Stimulated activated CD8-positive, alpha-beta memory T cell treated with anti-CD3 and anti-CD28 coated beads, Interleukin-7, amount 100 ng/mL, for 1 hour (primary cell): ENCODE results near the gene DIAPH3.
"Not testable (repeated sequence)": the region's sequence is repeated elsewhere in the genome, so short reads cannot be mapped to it uniquely, and the experiment has no call there.

Experiments used
- DNase-seq, 2 donors: peaks; one replicate each; pipeline ENCODE4 v3.0.0-alpha.2; 2020; ENCODE audit warnings: low read depth in 2 of 2

The DIAPH3 gene

DNA sequence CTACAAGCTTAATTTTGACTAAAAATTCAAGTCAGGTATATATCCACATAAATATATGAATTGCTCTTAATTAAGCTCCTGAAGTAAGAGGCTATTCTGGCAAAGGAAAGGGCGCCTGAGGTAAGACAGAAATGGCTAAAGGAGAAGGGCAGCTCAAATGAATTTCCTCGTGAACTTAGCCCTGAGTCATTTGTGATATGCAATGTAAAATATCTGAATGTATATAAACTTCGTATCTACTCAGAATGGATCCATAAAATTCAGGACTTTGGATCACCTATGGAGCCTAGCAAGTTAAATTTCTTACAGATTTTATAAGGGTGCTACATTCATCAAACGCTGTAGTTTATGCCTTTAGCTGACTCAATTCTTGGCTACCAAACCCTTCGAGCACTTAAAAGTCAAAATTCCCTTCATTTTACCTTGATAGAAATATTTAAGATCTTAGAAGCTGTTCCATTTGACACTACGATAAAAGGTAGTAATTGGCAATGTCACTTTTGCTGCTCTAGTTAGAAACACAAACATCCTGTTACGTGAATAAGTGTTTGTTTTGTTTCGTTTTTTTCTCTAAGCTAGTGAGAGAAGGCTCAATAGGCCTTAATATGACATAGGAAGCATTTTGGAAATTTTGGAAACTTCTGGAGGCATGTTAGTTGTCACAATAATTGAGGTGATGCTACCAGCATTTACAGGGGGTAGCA is 69.2 kb downstream of the DIAPH3 start:
- DNase-seq, result no peak

DNA sequence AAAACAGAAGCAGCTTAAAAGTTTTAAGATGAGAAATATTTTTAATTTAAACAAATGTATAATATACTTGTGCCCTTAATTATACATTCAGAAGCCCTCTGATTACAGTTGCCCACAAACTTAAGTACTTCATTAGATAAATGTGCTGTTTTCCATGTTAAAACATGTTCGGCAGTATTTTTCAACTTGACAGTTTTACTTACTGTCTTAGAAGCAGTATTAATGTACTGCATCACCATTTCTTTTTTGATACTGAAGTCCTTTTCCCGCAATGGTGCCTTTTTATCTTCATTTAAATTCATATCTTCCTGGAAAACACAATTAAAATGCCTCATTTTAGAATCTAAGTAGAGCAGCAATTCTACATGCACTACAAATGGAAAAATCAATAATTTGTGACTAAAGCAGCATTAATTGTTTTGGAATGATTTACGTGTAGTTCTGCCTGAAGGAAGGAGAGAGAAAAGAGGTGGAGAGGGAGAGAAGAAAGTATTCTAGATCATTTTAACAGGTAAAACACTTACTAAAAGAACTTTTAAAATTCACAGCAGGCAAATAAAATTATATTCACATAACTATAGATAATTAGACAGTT is 70.2 kb downstream of the DIAPH3 start:
- DNase-seq, result no peak

DNA sequence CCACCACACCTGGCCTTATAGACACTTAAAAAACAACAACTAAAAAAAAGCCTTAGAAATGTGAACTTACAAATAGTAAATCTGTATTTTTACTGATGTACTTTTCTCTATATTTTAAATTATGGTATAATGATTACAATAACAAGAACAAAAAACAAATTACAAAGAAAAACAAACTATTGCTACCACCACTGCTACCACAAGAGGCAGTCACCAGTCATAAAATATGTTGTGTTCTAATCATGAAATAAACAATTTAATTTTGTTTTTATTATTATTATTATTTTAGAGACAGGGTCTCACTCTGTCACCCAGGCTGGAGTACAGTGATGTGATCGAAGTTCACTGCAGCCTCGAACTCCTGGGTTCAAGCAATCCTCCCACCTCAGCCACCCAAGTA is 72.2 kb downstream of the DIAPH3 start:
- DNase-seq, result no peak

DNA sequence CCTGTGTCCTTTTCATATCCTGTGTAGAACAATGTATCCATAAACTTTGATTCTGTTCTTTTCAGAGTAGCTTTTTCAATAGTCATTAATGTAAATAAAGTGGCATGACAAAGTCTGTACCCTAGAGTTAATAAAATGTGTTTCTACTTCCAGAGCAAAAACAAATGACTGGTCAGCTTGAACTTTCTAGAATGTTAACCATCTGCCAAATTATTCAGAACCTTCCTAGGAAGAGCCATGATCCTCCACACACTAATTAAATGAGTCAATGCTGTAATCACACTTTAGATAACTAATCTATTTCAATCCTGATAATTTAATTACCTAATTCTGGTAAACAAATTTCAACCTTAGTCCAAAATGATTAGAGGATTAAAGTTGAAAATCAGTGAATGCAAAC is 73.2 kb downstream of the DIAPH3 start:
- no peak for DNase-seq

DNA sequence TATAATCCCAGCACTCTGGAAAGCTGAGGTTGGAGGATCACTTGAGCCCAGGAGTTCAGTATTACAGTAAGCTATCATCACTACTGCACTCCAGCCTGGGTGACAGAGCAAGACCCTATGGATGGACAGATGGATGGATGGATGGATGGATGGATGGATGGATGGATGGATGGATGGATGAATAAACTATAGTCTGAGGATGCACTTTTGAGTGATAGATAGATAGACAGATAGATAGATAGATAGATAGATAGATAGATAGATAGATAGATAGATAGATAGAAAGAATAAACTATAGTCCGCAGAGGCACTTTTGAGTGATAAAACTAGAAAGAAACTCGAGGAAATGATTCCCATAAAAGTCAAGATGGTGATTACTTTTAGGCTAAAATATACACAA is 79.9 kb downstream of the DIAPH3 start:
- DNase-seq, result not testable (repeated sequence)

DNA sequence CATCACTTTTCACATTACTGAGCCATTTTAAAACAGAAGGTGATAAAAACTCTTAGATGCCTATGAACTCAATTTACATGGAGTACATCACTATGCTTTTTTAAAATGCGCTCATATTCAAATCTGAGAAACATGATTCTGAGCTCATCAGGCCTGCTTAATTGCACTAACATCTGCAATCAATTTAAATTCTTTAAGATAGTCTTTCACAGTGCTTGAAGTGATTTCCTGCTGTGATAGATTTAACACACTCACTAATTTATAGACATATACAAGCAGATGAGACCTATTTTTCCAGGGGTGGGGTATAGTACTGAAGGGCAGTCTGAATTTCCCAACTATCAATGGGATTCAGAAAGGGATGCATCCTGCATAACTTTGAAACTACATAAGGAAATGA is 82.9 kb downstream of the DIAPH3 start:
- DNase-seq, result no peak

DNA sequence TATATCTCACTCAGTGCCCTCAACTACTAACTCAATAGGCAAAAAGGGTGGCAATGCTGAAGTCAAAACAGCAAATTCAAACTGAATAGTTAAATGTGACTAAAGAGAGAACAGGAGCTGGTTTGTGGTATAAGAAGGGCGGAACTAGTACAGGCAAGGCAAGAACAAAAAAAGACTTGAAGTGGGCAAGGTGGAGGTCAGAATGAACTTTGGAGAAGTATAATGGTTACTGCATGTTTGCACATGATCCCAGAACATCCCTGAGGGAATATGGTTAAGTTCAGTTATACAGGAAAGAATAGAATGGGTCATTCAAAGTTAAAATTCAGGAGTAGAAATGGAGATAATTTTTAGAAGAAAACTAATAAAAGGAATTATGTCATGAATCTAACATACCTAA is 85.5 kb downstream of the DIAPH3 start:
- DNase-seq, result no peak

DNA sequence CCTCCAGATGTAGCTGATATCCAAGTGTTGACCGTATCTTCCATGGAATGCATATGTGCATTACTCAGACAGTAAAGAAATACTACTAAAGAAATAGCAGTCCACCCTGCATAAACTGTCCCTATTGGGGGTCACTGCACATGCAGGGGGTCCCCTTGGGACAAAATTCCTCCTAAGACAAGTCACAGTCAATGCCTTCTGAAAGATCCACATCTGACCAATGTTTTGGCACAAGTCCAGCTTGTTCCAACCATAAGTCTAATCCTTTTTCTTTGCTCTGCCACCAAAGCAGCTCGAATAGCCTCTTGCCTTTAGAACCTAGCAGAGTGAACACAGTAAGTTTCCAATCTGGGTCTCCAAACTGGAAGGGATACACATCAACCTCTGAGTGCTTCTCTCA is 87.9 kb downstream of the DIAPH3 start:
- DNase-seq, result no peak

DNA sequence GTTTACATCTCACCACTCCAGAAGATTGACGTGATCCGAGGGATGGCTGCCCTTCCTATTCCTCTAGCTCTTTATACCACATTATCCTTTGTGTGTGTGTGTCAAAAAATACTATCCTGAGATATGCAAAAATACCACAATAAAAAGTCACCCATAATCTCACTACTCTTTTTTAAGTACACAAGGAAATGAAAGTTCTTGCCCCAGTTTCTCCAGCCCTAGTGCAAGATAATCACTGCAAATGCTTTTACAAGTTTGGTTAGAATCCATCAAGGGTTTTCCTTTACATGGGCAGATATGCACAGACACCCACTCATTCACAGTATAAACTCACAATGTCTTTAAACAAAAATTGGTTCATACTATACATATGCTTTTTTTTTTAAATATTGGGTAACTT is 89.3 kb downstream of the DIAPH3 start:
- DNase-seq, result no peak

DNA sequence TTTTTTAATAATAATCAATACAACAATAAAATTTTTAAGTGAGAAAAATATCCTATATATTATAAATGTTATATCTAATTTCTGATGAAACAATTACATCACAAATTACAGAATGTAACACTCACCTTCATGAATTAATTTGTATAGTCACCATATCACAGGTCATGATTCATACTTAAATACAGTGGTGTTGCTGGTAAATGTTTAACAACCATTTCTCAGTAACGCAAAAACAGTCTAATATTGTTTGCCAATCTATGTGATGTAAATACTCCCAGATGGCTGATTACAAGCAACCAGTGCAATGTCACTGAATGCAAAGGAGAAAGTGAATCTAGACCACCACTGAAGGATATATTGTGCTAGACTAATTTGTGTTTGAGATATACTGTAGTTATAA is 97.5 kb downstream of the DIAPH3 start:
- no peak for DNase-seq

DNA sequence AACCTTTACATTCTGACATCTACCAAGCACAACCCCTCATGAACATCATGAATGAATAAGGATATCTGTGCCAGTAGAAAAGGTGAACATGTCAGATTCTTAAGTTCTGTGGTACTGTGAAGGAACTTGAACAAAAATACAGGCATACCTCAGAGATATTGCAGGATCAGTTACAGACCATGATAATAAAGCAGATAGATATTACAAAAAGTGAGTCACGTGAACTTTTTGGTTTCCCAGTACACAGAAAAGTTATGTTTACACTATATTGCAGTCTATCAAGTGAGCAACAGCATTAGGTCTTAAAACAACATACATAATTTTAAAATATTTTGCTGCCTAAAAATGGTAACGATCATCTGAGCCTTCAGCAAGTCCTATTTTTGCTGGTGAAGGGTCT is 101.2 kb downstream of the DIAPH3 start:
- DNase-seq, result no peak

DNA sequence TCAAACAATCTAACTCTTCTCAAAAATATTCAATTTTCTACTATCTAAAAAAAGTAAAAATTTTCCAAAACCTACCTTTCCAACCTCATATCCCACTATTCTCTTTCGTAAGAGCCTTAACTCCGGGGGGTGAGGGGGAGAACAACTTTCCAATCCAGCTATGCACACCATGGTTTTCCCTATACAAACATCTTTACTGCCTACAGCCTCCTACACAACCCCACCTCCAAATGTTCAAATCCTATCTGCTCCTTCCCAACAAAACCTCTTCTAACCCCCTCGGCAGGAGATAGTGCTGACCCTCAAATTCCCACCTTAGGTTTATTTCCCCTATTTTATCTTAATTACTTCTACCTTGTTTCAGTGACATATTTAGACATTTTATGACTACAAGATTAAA is 102.0 kb downstream of the DIAPH3 start:
- DNase-seq, result no peak

DNA sequence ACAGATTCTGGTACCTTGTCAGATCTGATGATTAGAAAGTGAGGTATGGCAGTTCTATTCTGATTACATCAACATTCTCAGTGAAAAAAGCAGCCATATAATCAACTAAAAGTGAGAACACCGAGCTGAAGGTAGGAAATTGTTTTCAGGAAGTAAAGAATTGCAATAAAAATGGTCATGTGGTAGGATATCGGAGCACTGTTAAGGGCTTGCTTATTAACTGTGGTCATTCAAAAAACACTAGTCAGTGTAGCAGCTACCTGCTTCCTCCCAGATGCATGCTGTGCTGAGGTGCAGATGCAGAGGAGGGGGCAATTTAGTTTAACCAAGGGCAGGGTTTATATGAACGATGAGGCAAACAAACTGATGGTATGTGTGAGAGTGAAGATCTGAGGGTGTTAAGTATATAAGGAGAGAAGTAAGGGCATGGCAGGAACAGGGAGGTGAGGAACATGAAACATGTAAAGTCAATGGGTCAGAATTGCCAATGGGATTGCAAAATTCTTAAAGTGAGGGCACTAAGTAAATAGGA is 111.9 kb downstream of the DIAPH3 start:
- DNase-seq, result no peak

DNA sequence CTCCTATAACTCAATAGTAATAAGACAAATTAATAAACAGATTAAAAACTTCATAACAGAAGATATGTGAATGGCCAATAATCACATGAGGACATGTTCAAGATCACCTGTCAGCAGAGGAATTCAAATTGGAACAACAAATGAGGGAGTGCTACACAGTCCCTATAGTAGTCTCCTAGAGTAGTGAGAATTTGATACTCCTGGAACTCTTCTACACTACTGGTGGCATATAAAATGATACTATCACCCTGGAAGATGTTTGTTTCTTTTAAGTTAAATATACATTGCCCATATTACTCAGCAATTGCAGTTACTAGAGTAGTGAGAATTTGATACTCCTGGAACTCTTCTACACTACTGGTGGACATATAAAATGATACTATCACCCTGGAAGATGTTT is 115.4 kb downstream of the DIAPH3 start:
- DNase-seq, result not testable (repeated sequence)

DNA sequence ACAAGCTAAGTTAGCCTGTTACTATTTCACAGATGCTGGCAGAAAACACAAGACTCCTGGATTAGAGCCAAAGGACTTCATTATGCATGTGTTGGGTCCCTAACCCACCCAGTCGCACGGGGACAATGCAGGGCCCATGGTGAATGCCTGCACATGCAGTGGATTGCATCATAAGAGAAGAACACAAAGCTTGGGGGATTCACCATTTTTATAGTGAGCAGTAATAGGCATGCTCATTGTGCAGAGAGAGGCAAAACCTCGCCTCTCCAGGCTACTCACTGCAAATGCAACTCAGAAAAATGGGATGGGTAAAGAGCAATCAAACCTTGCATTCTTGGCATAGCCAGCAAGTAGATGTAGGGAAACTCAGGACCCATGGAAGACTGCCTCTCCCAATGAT is 115.8 kb downstream of the DIAPH3 start:
- DNase-seq, result no peak

DNA sequence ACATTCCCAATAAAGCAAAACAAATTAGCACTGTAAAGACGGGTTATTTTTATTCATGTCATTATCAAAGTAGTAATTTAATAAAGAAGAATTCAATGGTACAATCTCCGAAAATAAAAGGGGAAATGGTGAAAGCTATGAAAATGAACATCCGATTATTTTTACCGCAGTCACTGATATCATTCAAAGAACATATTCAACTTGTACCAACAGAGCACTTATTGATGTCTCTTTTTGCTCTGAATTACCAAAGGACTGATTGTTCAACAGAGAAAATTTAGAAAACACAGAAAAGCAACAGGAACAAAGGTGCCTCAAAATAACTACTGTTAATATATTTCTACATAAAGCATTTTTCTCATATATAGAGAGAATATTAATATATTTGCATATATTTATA is 119.4 kb downstream of the DIAPH3 start:
- no peak for DNase-seq

DNA sequence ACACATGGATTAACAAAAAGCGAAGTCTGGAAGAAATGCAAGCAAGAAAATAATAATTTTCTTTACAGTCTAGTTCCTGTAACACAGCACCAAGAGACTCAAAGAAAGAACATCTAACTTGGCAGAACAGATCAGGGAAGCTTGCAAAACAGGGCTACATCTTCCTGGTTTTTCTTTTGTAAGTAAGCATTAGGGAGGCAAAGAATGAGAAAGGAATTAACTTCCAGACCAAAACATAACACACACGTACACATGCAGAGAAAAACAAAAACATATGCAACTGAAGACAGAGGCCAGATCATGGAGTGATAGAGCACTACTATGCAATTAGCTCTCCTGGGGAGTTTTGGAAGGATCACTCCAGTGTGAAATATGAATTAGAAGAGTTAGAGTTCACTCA is 120.5 kb downstream of the DIAPH3 start:
- no peak for DNase-seq

DNA sequence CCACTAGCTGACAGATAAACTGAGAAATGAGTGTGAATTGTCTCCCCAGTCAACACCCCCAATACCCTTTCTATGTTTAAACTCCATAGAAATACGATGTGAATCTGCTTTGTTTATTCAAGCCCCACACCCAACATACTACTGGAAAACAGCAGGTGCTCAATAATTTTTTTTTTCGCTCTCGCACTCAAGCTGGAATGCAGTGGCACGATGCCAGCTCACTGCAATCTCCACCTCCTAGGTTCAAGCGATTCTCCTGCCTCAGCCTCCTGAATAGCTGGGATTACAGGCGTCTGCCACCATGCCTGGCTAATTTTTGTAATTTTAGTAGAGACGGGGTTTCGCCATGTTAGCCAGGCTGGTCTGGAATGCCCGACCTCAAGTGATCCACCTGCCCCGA is 123.1 kb downstream of the DIAPH3 start:
- DNase-seq, result not testable (repeated sequence)

DNA sequence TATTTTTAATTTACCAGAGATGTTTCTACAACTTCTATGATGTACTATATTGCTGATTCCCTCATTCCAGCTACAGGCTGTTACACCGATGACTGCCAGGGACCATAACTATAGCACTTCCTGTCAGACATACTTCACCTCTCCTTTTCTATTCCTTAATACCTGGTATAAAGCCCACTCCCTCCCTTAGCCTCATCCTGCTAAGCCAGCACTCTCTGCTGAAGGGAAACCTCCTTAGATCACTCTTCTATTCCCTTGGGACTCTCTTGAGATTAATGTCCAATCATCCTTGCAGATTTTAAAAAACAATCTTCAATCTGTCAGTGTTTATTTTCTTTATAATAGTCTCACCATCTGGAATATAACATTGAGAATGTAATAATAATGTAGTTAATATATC is 127.9 kb downstream of the DIAPH3 start:
- no peak for DNase-seq

DNA sequence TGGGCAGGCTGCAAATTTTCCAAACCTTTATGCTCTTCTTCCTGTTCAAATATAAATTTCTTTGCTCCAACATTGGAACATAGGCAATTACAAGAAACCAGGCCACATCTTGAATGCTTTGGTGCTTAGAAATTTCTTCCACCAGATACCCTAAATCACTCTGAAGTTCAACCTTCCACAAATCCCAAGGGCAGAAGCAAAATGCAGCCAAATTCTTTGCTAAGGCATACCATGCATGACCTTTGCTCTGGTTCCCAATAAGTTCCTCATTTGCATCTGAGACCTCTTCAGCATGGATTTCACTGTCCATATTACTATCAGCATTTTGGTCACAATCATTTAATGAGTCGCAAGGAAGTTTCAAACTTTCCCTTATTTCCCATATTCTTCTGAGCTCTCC is 130.9 kb downstream of the DIAPH3 start:
- no peak for DNase-seq

DNA sequence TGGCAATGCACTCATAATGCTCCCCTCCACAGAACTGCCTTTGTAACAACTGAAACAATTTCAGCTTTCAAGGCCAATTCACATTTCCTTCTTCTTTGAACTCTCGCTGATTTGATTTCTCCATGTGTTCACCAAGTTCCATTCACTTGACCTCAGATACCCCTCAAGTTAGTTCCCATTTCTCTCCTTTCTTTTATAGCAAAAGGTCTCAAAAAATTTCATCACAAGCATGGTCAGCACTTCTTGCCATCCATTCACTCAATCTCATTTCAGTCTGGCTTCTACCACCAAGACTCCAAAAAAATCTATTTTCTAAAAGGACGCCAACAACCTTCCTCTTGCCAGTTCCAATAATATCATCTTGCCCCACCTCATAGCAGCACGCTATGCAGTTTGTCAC is 135.7 kb downstream of the DIAPH3 start:
- DNase-seq, result no peak

DNA sequence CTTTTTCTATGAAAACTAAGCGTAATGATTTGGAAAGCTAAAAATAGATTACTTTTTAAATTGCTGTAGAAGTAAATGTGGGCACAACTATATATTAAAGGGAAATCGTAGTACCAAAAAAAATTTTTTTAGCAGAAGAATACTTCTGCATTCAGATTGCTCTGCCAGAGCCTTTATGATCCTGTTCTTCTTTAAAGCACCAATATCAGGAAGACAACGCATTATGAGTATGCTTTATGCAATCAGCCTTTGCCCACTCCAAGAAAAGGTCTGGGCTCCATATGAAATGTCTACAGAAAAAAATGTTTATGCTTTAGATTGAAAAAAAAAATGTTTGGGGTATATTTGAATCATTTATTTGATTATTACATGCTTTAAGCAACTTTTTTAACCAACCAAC is 137.4 kb downstream of the DIAPH3 start:
- DNase-seq, result no peak

DNA sequence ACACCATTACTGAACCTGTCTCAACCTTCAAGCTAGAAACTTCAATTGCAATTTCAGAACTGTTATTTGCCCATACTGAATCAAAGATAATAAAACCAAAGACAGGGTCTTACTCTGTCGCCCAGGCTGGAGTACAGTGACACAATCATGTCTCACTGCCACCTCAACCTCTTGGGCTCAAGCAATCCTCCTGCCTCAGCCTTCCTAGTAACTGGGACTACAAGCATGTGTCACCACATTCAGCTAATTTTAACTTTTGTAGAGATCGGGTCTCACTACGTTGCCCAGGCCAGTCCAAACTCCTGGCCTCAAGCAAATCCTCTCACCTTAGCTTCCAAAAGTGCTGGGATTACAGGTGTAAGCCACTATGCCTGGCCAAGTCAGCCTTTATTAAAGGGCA is 143.4 kb downstream of the DIAPH3 start:
- no peak for DNase-seq
